Activated effector memory CD4-positive, alpha-beta T cell treated with anti-CD3 and anti-CD28 coated beads, Interleukin-2, amount 50 U/mL, for 16 hours (primary cell): ENCODE measurements around the gene TMEM237.

Experiments
- DNase-seq: peaks from one replicate; pipeline ENCODE4 v3.0.0-alpha.2; 2020

The TMEM237 gene

GRCh38 chr2:201639205-201639604, 4.1 kb downstream of the TMEM237 start:
- no peak for DNase-seq

- no peak for DNase-seq
Measured at GRCh38 chr2:201638326-201638725, 5.0 kb downstream of the TMEM237 start.

- no peak for DNase-seq
Measured at GRCh38 chr2:201633661-201634249, 9.5 kb downstream of the TMEM237 start.

- no peak for DNase-seq
Measured at GRCh38 chr2:201631041-201631440, 12.3 kb downstream of the TMEM237 start.

- DNase-seq, result no peak
Measured at GRCh38 chr2:201630577-201630976, 12.7 kb downstream of the TMEM237 start.

- DNase-seq, result no peak
Measured at GRCh38 chr2:201628545-201628944, 14.8 kb downstream of the TMEM237 start.

GRCh38 chr2:201622306-201622970, 20.9 kb downstream of the TMEM237 start:
- DNase-seq, result no peak

- DNase-seq, result no peak
Measured at GRCh38 chr2:201621293-201621999, 21.9 kb downstream of the TMEM237 start.

- no peak for DNase-seq
Measured at GRCh38 chr2:201618744-201619662, 24.3 kb downstream of the TMEM237 start.

- DNase-seq, result no peak
Measured at GRCh38 chr2:201608021-201608420, 35.3 kb downstream of the TMEM237 start.

GRCh38 chr2:201607568-201607967, 35.7 kb downstream of the TMEM237 start:
- no peak for DNase-seq

- DNase-seq, result no peak
Measured at GRCh38 chr2:201600906-201601305, 42.4 kb downstream of the TMEM237 start.

GRCh38 chr2:201597397-201597796, 45.9 kb downstream of the TMEM237 start:
- no peak for DNase-seq

GRCh38 chr2:201580486-201580885, 62.8 kb downstream of the TMEM237 start:
- no peak for DNase-seq

GRCh38 chr2:201579536-201579935, 63.8 kb downstream of the TMEM237 start:
- DNase-seq, result no peak

GRCh38 chr2:201575971-201576370, 67.3 kb downstream of the TMEM237 start:
- DNase-seq, result no peak

- DNase-seq, result no peak
Measured at GRCh38 chr2:201574766-201575165, 68.5 kb downstream of the TMEM237 start.

GRCh38 chr2:201572846-201573508, 70.3 kb downstream of the TMEM237 start:
- DNase-seq, result no peak
